SK-N-MC (cell line): ENCODE measurements around the gene L3MBTL4.

ENCODE experiments used
- EZH2 ChIP-seq: fragments of 200-600 bp; sonication (generic); IDR thresholded peaks from one replicate; pipeline ENCODE4 v1.6.1; 2017; ENCODE audit warnings: antibody characterized with exemption
- POLR2AphosphoS5 ChIP-seq: IDR thresholded peaks from 2 replicates; pipeline ENCODE4 v1.6.1; 2012; ENCODE audit warnings: mild to moderate bottlenecking, low read depth, low read length, borderline replicate concordance

DNA sequence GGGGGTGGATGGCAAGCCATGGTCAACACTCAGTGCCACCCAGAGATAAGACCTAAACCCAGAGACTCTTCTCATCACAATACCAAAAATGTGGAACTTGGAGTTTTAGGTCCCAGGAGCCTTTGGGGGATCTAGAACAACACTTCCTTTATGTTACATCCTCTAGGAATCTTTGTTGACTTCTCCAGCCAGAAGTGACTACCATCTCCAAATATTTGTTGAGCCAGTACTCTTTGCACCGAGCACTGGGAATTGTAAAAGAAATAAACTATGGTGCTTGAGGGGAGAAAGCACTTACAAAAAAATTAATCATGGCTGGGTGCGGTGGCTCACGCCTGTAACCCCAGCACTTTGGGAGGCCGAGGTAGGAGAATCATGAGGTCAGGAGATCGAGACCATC, 399.3 kb downstream of the L3MBTL4 start:
- no peak for TF ChIP-seq POLR2AphosphoS5
- TF ChIP-seq EZH2: no peak
